Smooth muscle cell (in vitro differentiated cells): Measurements from ENCODE around the gene ACTR3C. TPM values are rescaled to one million over a fixed set of nuclear protein-coding genes. Genes with fewer than 3 reads are reported as not detected.

Experiments
- DNase-seq: peaks from one replicate; lab custom pipeline; 2025; ENCODE audit not compliant: unreplicated experiment; lab: John Stamatoyannopoulos, UW
- H2AFZ ChIP-seq: fragments of 200-600 bp; sonication (generic); 2 replicates; pipeline ENCODE4 v1.6.0; 2016; ENCODE audit warnings: antibody characterized with exemption, low read depth, mild to moderate bottlenecking
- H3F3A ChIP-seq: fragments of 200-600 bp; sonication (generic); 2 replicates; pipeline ENCODE4 v1.6.0; 2017; ENCODE audit warnings: antibody characterized with exemption, low read depth
- H3K27ac ChIP-seq: fragments of 200-600 bp; sonication (generic); 2 replicates; pipeline ENCODE4 v1.5.1; 2016; ENCODE audit warnings: low read depth, mild to moderate bottlenecking
- H3K27me3 ChIP-seq: fragments of 200-600 bp; sonication (generic); 2 replicates; pipeline ENCODE4 v1.6.1; 2016; ENCODE audit warnings: low read depth, mild to moderate bottlenecking
- H3K36me3 ChIP-seq: fragments of 200-600 bp; sonication (generic); 2 replicates; pipeline ENCODE4 v1.5.1; 2016; ENCODE audit warnings: low read depth
- H3K4me1 ChIP-seq: fragments of 200-600 bp; sonication (generic); 2 replicates; pipeline ENCODE4 v1.5.1; 2016; ENCODE audit warnings: low read depth
- H3K4me2 ChIP-seq: fragments of 200-600 bp; sonication (generic); 2 replicates; pipeline ENCODE4 v1.6.0; 2016; ENCODE audit warnings: mild to moderate bottlenecking
- H3K4me3 ChIP-seq: fragments of 200-600 bp; sonication (generic); 2 replicates; pipeline ENCODE4 v1.5.1; 2016; ENCODE audit warnings: mild to moderate bottlenecking
- H3K79me2 ChIP-seq: fragments of 200-600 bp; sonication (generic); 2 replicates; pipeline ENCODE4 v1.6.0; 2016; ENCODE audit warnings: low read depth, mild to moderate bottlenecking
- H3K9ac ChIP-seq: fragments of 200-600 bp; sonication (generic); 2 replicates; pipeline ENCODE4 v1.6.0; 2016; ENCODE audit warnings: low read depth
- H3K9me3 ChIP-seq: fragments of 200-600 bp; sonication (generic); replicated peaks from 2 replicates; pipeline ENCODE4 v1.5.1; 2016; ENCODE audit warnings: low read depth
- H4K20me1 ChIP-seq: fragments of 200-600 bp; sonication (generic); 2 replicates; pipeline ENCODE4 v1.6.0; 2016; ENCODE audit warnings: low read depth
- WGBS: methylation state at CpG from one replicate; pipeline ENCODE4 v1.1.7; 2016; ENCODE audit warnings: low lambda C conversion rate; 5-methylcytosine and 5-hydroxymethylcytosine counted together
- polyA plus RNA-seq: library from polyadenylated mRNA; unstranded; fragments of >200 nt; fragmentation: Nextera tagmentation; extraction: Ambion mirVana; gene quantifications from 2 replicates; pipeline ENCODE4 v1.2.1, GENCODE V29; 2016
- total RNA-seq: library from RNA; depleted of rRNA; stranded (reverse); fragments of >200 nt; gene quantifications from 2 replicates; pipeline ENCODE4 v1.2.3, GENCODE V29; 2014
- TF ChIP-seq, protein P1 (sequence below): fragments of 200-600 bp; sonication (generic); IDR thresholded peaks from 2 replicates; pipeline ENCODE4 v1.5.1; 2017; ENCODE audit warnings: borderline replicate concordance, mild to moderate bottlenecking, antibody characterized with exemption; ENCODE audit not compliant: insufficient read depth, poor library complexity, severe bottlenecking

Gene ACTR3C
- total and polyA plus RNA-seq, 2 experiments from 2014 or later, result 0.89 to 7.6 TPM

DNA sequence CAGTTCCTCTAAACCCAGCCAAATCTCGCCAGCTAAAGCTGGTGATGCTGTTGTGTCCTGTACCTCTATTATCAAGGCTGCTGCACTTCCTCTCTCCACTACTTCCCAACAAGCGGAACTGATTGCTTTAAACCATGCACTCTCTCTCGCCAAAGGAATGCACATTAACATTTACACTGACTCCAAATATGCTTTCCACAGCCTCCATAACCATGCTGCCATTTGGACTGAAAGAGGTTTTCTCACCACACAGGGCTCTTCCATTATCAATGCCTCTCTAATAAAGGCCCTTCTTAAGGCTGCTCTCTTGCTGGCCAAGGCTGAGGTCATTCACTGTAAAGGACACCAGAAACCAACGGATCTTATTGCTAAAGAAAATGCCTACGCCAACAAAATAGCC lies 11.6 kb downstream of the ACTR3C start:
- TF ChIP-seq, protein P1, sequence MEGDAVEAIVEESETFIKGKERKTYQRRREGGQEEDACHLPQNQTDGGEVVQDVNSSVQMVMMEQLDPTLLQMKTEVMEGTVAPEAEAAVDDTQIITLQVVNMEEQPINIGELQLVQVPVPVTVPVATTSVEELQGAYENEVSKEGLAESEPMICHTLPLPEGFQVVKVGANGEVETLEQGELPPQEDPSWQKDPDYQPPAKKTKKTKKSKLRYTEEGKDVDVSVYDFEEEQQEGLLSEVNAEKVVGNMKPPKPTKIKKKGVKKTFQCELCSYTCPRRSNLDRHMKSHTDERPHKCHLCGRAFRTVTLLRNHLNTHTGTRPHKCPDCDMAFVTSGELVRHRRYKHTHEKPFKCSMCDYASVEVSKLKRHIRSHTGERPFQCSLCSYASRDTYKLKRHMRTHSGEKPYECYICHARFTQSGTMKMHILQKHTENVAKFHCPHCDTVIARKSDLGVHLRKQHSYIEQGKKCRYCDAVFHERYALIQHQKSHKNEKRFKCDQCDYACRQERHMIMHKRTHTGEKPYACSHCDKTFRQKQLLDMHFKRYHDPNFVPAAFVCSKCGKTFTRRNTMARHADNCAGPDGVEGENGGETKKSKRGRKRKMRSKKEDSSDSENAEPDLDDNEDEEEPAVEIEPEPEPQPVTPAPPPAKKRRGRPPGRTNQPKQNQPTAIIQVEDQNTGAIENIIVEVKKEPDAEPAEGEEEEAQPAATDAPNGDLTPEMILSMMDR, result no peak

DNA sequence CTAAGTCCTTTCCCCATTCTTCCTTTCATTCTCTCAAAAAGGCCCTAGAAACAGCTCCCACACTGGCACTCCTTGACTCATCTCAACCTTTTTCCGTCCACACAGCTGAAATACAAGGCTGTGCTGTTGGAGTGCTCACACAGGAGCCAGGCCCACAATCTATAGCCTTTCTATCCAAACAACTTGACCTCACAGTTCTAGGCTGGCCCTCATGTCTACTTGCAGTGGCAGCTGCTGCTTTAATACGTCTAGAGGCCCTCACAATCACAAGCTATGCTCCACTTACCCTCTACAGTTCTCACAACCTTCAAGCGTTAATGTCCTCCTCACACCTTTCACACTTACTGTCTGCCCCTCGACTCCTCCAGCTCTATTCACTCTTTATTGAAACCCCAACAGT lies 12.2 kb downstream of the ACTR3C start:
- Histone ChIP-seq H3K79me2 (no peaks in the 10 kb centered on the region), H3K36me3 (no peaks in the 10 kb centered on the region), H3K9me3 (no peaks in the 10 kb centered on the region), H3K4me1 (peaks cover 6% of the 10 kb centered on the region), H3K4me2 (no peak overlapping the region), H3K9ac (no peak overlapping the region), H3K27ac (no peak overlapping the region), H4K20me1 (no peaks in the 10 kb centered on the region), H3F3A (no peaks in the 10 kb centered on the region), H2AFZ (no peak overlapping the region), H3K4me3 (no peak overlapping the region), H3K27me3 (no peaks in the 10 kb centered on the region)
- TF ChIP-seq, protein P1, result no peak
- WGBS, result 91% methylated on average over 4 of the region's 4 CpGs
- no peak for DNase-seq

More for the DNA sequence above, 11.6 kb downstream of the ACTR3C start:
- H4K20me1 ChIP-seq, result no peaks in the 10 kb centered on the region
- H3K9ac ChIP-seq, result no peak overlapping the region
- no peak for DNase-seq
- H3K36me3 ChIP-seq, result no peaks in the 10 kb centered on the region
- no peaks in the 10 kb centered on the region for H3K27me3 ChIP-seq
- no peaks in the 10 kb centered on the region for H3K9me3 ChIP-seq
- 66% methylated on average over 5 of the region's 5 CpGs for WGBS
- H2AFZ ChIP-seq, result no peak overlapping the region
- no peak overlapping the region for H3K27ac ChIP-seq
- no peaks in the 10 kb centered on the region for H3F3A ChIP-seq
- H3K79me2 ChIP-seq, result no peaks in the 10 kb centered on the region
- no peak overlapping the region for H3K4me2 ChIP-seq
- no peak overlapping the region for H3K4me3 ChIP-seq
- peaks cover 6% of the 10 kb centered on the region for H3K4me1 ChIP-seq

DNA sequence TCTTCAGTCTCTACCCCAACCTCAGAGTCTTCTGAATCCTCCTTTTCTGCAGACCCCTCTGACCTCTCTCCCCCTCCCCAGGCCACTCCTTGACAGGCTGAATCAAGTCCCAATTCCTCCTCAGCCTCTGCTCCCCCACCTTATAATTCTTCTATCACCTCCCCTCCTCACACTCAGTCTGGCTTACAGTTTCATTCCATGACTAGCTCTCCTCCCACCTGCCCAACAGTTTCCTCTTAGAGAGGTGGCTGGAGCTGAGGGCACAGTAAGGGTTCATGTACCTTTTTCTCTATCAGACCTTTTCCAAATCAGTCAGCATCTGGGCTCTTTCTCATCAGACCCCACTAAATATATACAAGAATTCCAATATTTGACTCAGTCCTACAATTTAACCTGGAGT lies 14.8 kb downstream of the ACTR3C start:
- DNase-seq, result no peak
- Histone ChIP-seq H4K20me1 (no peaks in the 10 kb centered on the region), H3K4me2 (no peak overlapping the region), H3K9ac (no peak overlapping the region), H3F3A (no peaks in the 10 kb centered on the region), H3K4me3 (no peak overlapping the region), H3K9me3 (no peaks in the 10 kb centered on the region), H2AFZ (no peak overlapping the region), H3K27me3 (no peaks in the 10 kb centered on the region), H3K27ac (no peak overlapping the region), H3K79me2 (no peaks in the 10 kb centered on the region), H3K36me3 (no peaks in the 10 kb centered on the region), H3K4me1 (peaks cover 6% of the 10 kb centered on the region)
- TF ChIP-seq, protein P1, result no peak

DNA sequence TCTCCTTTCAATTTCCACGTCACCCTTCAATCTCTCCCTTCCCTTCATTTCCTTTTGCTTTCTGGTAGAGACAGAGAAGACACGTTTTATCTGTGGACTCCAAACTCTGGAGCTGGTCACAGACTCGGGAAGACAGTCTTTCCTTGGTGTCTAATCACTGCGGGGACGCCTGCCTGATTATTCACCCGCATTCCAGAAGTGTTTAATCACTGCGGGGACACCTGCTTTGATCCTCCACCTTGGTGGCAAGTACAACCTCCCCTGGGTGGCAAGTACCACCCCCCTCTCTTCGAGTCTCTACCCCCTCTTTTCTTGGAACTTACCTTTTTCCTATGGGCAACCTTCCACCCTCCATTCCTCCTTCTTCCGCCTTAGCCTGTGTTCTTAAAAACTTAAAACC lies 15.4 kb downstream of the ACTR3C start:
- H3K9ac ChIP-seq, result no peak overlapping the region
- H3K27ac ChIP-seq, result no peak overlapping the region
- DNase-seq, result no peak
- no peaks in the 10 kb centered on the region for H4K20me1 ChIP-seq
- no peaks in the 10 kb centered on the region for H3K9me3 ChIP-seq
- TF ChIP-seq, protein P1, result no peak
- H3K36me3 ChIP-seq, result no peaks in the 10 kb centered on the region
- H3K27me3 ChIP-seq, result no peaks in the 10 kb centered on the region
- no peaks in the 10 kb centered on the region for H3F3A ChIP-seq
- WGBS, result 71% methylated on average over 9 of the region's 9 CpGs
- no peak overlapping the region for H3K4me3 ChIP-seq
- H3K4me1 ChIP-seq, result peaks cover 3% of the 10 kb centered on the region
- no peaks in the 10 kb centered on the region for H3K79me2 ChIP-seq
- H2AFZ ChIP-seq, result no peak overlapping the region
- H3K4me2 ChIP-seq, result no peak overlapping the region
